ENCODE results near the gene ARID1B.

DNA sequence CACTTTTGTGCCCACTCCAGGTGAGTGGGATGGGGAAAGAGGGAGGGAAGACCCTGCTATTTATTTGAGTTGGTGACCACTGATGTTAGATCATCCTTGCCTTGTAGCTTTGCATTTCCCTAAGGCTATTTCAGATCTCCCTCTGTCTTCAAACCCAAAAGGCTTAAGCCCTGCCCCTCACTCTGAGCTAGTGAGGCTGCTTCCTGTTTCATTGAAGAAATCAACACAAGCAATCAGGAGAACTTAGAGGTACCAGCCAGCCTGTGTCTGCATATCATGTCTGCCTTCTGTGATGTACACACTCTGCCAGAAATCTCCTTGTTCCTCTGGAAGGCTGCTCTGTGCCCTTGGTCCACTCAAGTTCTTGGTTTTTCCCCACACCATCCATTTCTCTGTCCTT is 135.3 kb downstream of the ARID1B start:
- TF ChIP-seq EZH2 (IDR thresholded peaks at IDR 0.05; ENCODE audit: insufficient read depth, low read length), result no peak
- TF ChIP-seq CTCF (IDR thresholded peaks at IDR 0.05; ENCODE audit: insufficient read depth, low read depth, low read length), result no peak

All from astrocyte (in vitro differentiated cells and primary cell).